Endometrial microvascular endothelial cells (primary cell): Measurements from ENCODE around the gene MPHOSPH10. TPM values are rescaled to one million over a fixed set of nuclear protein-coding genes. Genes with fewer than 3 reads are reported as not detected.
"Not testable (repeated sequence)": the region's sequence is repeated elsewhere in the genome, so short reads cannot be mapped to it uniquely, and the experiment has no call there.

Source experiments
- in situ Hi-C: cut with HindIII; loops from 2 replicates; pipeline ENCODE4 v1.10.0; 2017; ENCODE audit warnings: low sequenced_read_pairs, low pct_unique_long_range_greater_than_20kb; ENCODE audit errors: inconsistent ontology term
- total RNA-seq: library from RNA; depleted of rRNA; stranded (reverse); fragments of >200 nt; gene quantifications from one replicate; pipeline ENCODE4 v1.2.3, GENCODE V29; 2015; ENCODE audit errors: inconsistent ontology term

Gene MPHOSPH10
- total RNA-seq, 1 donor from 2014 or later: 10.8 TPM

DNA sequence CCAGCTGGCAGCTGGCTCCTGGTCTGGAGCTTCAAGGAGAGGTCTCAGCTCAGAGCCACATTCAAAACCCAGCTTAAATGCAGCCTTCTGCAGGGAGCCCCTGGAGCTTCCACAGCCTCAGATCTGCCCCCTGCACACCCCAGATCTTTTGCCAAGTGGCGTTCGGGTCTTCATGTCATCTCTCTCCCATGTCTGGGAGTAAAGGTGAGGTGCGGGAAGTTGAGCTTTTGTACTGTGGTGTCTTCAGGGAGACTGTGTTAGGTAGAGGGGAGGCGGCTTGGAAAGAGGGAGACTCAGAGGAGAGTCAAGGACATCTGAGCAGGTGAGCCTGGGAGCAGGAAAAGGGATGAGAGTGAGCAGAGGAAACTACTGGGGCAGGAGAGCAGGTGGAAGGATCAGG, 25.4 kb downstream of the MPHOSPH10 start:
- in situ Hi-C loops: no loop called here

DNA sequence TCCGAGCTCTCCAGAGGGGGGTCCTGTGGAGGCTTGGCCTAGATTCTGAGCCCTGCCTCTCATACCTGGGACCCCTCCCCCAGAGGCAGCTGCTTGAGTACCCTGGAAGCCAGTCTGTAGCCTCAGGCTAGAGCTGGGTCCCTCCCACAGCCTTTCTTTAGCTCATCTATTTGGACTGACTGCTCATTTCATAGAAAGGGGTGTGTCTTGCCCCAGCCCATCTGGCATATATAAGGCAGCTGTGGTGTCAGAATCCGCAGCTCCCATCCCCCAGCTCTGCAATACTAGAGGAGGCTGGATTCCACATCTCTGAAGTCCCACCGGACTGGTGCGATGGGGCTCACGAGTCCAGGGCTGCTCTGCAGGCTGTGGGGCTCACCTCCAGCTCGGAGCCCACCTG, 26.1 kb downstream of the MPHOSPH10 start:
- in situ Hi-C loops: no loop called here

DNA sequence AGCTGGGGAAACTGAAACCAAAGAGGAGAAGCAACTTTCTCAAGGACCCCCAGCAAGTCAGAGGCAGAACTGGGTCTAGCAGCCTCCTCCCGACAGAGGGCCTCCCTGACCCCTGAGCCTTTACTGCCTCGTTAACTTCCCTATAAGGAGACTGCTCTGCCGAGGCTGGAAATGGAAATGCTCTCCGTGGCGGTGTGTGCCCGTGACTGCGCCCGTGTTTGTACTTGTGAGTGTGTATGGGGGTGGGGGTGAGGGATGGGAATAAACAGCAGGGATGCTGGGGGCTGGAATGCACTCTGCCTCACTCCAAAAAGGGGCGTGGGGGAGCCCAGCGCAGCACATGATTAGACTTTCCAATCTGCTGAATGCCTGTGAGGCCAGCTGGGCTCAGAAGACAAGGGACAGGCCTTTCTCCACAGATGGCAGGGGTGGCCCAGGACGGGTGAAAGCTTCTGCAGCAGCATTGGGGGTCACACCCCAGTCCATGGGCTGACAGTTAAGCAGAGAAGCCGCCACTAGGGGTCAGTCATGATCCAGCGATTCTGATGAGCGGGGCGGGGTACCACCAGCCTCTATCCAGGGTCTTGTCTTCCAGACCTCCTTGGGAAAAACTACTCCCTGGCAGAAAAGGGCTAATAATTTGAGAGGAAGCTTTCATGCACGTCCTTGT, 26.8 kb downstream of the MPHOSPH10 start:
- in situ Hi-C loops: no loop called here

DNA sequence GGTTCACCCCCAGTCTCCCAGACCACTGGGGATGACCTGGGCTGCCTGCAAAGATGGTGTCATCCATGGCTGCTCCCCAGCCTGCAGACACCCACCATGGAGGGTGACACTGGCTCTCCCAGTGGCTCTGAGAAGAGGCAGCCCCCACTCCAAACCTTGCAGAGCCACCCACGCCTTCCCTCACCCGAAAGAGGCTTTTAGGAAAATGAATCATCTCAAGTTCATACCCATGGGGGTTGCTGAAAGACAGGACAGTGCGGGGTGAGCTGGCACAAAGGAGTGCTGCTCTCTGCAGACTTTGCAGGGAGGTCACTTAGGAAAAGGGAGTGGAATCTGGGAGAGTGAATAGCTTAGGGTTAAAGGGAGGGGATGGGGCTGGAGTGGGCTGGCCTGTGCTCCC, 36.4 kb downstream of the MPHOSPH10 start:
- in situ Hi-C loops: no loop called here

DNA sequence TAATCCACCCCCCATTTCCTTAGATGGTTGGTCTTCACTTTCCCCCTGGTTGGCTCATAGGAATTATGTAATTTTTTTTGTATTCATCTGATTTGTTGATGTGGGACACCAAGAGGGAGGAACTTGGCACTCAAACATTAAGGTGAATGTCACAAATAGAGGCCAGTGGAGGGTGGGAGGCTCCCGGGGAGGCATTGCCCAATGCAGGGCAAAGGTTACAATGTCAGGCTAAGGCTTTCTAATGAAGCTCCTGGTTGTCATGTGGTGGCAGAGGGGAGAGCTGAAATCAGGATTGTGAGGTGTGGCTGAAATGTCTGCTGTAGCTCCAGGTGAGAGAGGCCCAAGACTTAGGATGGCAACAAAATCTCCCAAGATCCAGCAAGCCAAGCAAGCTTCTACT, 42.7 kb downstream of the MPHOSPH10 start:
- in situ Hi-C loops: no loop called here

DNA sequence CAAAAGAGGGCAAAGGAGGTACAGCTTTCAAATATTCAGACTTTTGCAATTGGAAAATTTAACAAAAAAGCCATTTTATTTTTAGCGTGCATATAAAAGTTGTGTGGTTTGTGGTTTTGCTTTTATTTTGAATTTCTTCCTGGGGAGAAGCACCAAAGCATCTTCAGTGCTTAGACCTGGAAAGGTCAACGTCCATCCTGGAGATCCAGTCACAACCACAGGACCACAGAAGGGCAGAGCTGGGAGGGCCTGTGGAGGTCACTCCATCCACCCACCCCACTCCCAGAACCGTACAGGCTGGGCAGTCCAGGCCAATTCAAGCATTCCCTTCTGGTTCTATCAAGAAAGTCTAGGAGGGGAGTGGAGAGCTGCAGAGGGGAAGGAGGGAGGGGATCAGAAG, 43.8 kb downstream of the MPHOSPH10 start:
- in situ Hi-C loops: no loop called here

DNA sequence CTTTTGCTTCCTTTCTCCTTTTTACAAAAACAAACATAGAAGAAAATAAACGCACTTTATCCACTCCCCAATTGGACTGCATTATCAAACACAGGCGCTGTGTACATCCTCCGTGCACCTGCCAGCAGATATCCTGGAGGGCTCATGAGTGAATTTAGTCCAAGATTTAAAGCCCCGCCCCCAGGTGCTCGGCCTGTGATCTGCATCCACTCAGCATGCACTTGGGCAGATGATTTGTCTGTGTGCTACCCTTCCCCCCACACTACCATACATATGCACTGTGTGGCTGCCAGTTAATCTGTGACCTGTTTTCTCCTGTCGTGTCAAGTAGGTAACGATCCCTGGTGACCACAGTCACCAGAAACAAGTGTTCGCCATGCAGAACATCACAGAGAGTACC, 48.4 kb downstream of the MPHOSPH10 start:
- in situ Hi-C loops: not testable (repeated sequence)

DNA sequence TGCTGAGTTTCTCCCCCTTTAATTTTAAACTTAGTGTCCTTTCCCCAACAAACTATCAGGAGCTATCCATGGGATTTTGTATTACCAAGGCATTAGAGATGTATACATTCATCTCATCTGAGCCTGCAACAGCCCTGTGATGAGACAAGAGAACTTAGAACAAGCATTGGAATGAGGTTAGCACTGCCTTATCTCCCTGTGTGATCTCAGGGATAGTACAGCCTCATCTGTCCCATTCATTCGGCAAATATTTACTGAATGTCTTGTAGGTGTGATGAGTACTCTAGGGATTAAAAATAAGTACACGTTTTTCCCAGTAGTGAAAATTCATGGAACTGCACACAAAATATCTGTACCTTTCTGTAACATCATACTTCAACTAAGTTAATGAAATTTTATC, 50.9 kb downstream of the MPHOSPH10 start:
- in situ Hi-C loops: no loop called here

DNA sequence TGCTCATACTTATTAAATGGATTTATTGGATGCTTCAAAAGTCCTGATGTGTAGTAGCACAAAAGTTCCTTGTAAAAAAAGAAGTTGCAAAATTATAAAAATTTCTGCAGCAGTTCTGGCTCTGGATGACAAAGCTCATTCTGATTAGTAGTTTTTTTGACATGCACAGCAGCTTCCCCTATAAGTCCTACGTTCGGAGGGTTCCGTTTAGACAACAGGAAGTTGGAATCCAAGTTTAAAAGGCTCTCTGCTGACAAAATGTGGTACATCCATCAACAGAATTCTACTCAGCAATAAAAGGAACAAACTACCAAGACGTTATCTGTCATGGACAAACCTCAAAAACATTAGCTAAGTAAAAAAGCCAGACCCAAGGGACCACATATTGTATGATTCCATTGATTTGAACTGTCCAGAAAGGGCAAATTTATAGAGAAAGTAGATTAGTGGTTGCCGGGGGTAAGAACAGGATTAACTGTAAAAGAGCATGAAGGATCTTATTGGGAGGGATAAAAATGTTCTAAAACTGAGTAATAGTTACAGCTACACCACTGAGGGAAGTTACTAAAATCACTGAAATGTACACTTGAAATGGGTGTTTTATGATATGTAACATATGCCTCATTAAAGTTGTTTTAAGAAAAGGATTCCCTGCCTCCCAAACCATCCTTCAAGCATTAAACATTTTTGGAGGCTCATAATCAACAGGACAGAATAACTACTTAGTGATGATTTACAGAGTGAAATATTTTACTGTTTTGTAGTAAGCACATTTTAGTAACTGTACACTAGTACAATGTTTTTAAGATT, 53.1 kb downstream of the MPHOSPH10 start:
- in situ Hi-C loops: not testable (repeated sequence)

DNA sequence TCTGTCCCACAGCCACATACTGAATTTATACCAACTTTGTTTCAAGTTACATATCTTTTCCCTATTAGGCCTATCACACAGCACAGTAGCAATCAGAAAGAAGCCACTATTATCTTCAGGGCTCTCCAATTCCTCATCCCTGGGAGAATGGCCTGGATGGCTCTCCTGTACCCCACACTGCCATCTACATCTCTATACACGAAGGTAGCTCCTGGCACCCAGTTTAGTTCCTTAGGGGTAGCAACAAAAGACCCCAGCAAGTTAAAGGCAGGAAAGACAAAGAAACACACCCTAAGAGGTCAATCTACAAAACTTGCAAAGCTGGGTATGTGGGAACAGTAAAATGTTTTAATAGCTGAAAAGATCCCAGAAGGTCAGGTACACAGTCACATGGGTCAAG, 56.5 kb downstream of the MPHOSPH10 start:
- in situ Hi-C loops: no loop called here

DNA sequence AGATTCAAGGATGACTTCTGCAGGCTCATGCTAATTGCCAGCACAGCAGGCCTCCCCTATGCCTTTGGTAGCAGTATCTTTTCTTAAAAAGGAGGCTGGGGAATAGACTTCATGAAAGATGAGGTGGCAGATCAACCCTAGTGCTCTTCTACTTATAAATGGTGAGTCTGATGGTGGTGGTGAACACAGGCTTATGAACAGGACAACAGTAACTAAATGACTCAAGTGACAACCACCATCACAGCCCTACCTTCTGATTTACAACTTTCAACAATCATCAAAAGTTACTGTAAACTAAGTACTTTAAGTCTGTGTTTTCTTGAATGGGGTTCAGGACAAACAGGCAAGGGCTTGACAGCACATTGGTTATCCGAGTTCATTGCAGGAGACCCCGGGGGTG, 57.2 kb downstream of the MPHOSPH10 start:
- in situ Hi-C loops: no loop called here

DNA sequence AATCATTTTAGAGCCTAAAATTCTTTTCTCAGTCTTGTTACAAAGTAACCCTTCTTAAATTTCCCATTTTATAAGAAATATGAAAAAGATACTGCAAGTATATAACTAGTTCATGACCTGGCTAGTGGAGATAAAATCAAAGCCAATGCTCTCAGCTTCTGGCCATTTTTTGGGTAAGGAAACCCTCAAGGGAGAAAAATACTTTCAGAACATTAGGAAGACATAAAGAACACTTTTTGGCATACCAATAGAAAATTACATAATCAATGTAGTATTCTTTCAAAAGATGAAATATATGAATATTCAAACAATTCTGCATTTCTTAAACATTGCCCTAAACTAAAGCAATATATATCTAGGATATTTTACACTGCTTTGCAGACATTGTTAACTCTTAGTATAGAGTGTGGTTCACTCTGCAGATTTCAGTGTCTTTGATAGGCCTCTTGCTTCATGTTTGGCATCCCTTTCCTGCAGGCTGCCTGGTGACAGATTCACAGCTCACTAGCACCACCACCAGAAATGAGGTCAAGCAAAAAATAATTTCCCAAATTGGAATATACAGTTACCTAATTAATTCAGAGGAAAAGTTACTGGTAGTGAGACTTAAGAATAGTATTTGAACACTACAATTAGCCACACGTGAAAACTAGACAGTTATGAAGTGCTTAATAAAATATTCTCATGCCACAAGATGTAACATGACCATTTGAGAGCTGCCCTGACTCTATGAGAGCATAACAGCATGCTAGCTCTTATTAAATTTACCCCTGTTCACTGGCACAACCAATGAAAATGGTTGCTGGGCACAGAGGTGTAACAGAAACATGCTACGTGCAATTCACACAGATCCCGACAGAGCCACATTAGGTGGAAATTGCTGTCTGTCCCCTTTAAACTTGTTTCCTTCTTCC, 60.5 kb downstream of the MPHOSPH10 start:
- in situ Hi-C loops: no loop called here

DNA sequence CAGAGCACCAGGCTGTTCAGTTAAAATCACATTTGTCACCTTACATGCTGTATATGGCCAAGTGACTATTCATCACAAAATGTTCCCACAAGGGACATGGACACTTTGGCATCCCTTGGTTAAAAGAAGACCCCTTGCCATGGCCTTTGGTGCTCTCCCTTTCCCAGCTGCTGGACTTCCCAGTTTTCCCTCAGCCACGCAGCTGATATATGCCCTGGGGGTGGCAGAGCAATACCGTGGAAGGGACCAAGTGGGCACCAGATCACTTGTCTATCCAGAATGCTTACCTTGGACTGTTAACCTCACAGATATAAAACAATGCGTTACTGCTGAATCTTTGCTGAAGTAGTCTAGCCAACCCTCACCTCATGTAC, 61.1 kb downstream of the MPHOSPH10 start:
- in situ Hi-C loops: no loop called here

Other genes starting within 250 kb of the MPHOSPH10 start
- gene VAX2, start 230.1 kb upstream of the MPHOSPH10 start, total RNA-seq: 6.4 TPM
- gene ATP6V1B1, start 194.7 kb upstream of the MPHOSPH10 start, total RNA-seq: not detected
- not detected for gene ANKRD53, start 152.0 kb upstream of the MPHOSPH10 start, total RNA-seq
- gene TEX261, start 135.8 kb upstream of the MPHOSPH10 start, total RNA-seq: 88.5 TPM
- 105 TPM for gene NAGK, start 62.0 kb upstream of the MPHOSPH10 start, total RNA-seq
- gene MCEE, start 405 bp upstream of the MPHOSPH10 start, total RNA-seq: 4.7 TPM
- 1.1 TPM for gene PAIP2B, start 96.5 kb downstream of the MPHOSPH10 start, total RNA-seq
- gene ZNF638, start 201.1 kb downstream of the MPHOSPH10 start, total RNA-seq: 88.4 TPM